Measurements from ENCODE around the gene CA10.

Gene CA10

GRCh38 chr17:51748749-51749604 lies 409.5 kb downstream of the CA10 start:
- no peaks in the 10 kb centered on the region for H3K9me2 ChIP-seq (replicated peaks; ENCODE audit: insufficient read depth, low read length)
- no peak overlapping the region for H3K9ac ChIP-seq (ENCODE audit: low read length)
- no peak overlapping the region for H2AFZ ChIP-seq (ENCODE audit: low read depth, low read length, severe bottlenecking)
- no peak for TF ChIP-seq CTCF (IDR thresholded peaks at IDR 0.05; ENCODE audit: insufficient read depth, low read length, poor library complexity, severe bottlenecking)
- TF ChIP-seq EZH2phosphoT487 (conservative IDR thresholded peaks at IDR 0.05; ENCODE audit: low read length), result no peak
- no peaks in the 10 kb centered on the region for H3K79me2 ChIP-seq (ENCODE audit: insufficient read depth, low read length)
- no peak overlapping the region for H3K27ac ChIP-seq (ENCODE audit: low read depth, low read length)
- H3F3A ChIP-seq (ENCODE audit: insufficient read depth), result no peaks in the 10 kb centered on the region
- no peaks in the 10 kb centered on the region for H4K20me1 ChIP-seq (ENCODE audit: low read depth, low read length)
- H3K4me3 ChIP-seq (ENCODE audit: insufficient read depth, low read length, poor library complexity, severe bottlenecking), result no peak overlapping the region
- no peak overlapping the region for H3K4me2 ChIP-seq (ENCODE audit: low read depth, low read length, poor library complexity, severe bottlenecking)
- H3K27me3 ChIP-seq (ENCODE audit: low read length), result no peaks in the 10 kb centered on the region
- no peaks in the 10 kb centered on the region for H3K36me3 ChIP-seq (ENCODE audit: low read length)
- H3K9me3 ChIP-seq (ENCODE audit: insufficient read depth, low read length), result no peaks in the 10 kb centered on the region

DNA sequence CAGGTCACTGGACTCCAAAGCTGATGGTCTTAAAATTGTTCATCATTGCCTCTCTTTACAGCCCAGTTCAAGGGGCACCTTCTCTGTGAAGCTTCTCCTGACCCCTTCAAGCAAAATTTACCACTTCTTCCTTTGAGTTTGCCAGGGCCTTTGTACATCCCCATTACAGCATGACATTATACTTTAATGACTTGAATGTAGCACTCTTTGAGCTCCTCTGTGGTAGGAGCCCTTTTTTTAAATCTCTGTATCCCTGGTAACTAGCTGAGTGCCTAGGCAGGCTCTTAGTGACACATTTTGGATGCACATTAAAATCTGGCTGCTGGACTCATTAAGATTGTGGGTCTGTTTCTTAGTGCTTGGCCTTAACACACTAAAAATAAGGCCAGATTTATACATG lies 412.1 kb downstream of the CA10 start:
- no peak overlapping the region for H2AFZ ChIP-seq (ENCODE audit: low read depth, low read length, severe bottlenecking)
- no peaks in the 10 kb centered on the region for H3K9me3 ChIP-seq (ENCODE audit: insufficient read depth, low read length)
- no peak overlapping the region for H3K4me2 ChIP-seq (ENCODE audit: low read depth, low read length, poor library complexity, severe bottlenecking)
- no peak for TF ChIP-seq CTCF (IDR thresholded peaks at IDR 0.05; ENCODE audit: insufficient read depth, low read length, poor library complexity, severe bottlenecking)
- TF ChIP-seq EZH2phosphoT487 (conservative IDR thresholded peaks at IDR 0.05; ENCODE audit: low read length), result no peak
- H3K36me3 ChIP-seq (ENCODE audit: low read length), result no peaks in the 10 kb centered on the region
- no peaks in the 10 kb centered on the region for H3F3A ChIP-seq (ENCODE audit: insufficient read depth)
- H3K4me3 ChIP-seq (ENCODE audit: insufficient read depth, low read length, poor library complexity, severe bottlenecking), result no peak overlapping the region
- H3K27ac ChIP-seq (ENCODE audit: low read depth, low read length), result no peak overlapping the region
- H3K79me2 ChIP-seq (ENCODE audit: insufficient read depth, low read length), result no peaks in the 10 kb centered on the region
- H3K27me3 ChIP-seq (ENCODE audit: low read length), result no peaks in the 10 kb centered on the region
- H3K9ac ChIP-seq (ENCODE audit: low read length), result no peak overlapping the region
- no peaks in the 10 kb centered on the region for H4K20me1 ChIP-seq (ENCODE audit: low read depth, low read length)
- no peaks in the 10 kb centered on the region for H3K9me2 ChIP-seq (replicated peaks; ENCODE audit: insufficient read depth, low read length)

DNA sequence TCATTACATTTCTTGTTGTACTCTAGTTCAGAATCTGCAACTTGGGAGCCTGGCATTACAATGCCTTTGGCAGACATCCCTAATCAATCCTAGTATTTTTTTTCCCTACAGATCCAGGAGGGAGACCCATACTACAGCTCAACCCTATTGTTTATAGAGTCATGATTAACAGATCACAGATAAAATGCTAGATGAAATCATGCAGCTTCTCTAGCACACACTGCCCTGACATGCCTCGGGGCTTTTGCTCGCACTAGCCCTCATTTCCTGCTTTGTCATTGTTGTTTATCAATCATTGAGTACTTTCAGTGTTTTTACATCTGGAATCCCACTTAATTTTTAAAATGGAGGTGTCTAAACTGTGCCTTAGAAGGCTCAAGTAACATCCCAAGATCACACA lies 412.5 kb downstream of the CA10 start:
- Histone ChIP-seq H3K9me2 (replicated peaks; ENCODE audit: insufficient read depth, low read length) (no peaks in the 10 kb centered on the region), H3K4me2 (ENCODE audit: low read depth, low read length, poor library complexity, severe bottlenecking) (no peak overlapping the region), H3K79me2 (ENCODE audit: insufficient read depth, low read length) (no peaks in the 10 kb centered on the region), H4K20me1 (ENCODE audit: low read depth, low read length) (no peaks in the 10 kb centered on the region), H3K9ac (ENCODE audit: low read length) (no peak overlapping the region), H3K27me3 (ENCODE audit: low read length) (no peaks in the 10 kb centered on the region), H2AFZ (ENCODE audit: low read depth, low read length, severe bottlenecking) (no peak overlapping the region), H3K4me3 (ENCODE audit: insufficient read depth, low read length, poor library complexity, severe bottlenecking) (no peak overlapping the region), H3F3A (ENCODE audit: insufficient read depth) (no peaks in the 10 kb centered on the region), H3K36me3 (ENCODE audit: low read length) (no peaks in the 10 kb centered on the region), H3K9me3 (ENCODE audit: insufficient read depth, low read length) (no peaks in the 10 kb centered on the region), H3K27ac (ENCODE audit: low read depth, low read length) (no peak overlapping the region)
- TF ChIP-seq EZH2phosphoT487 (conservative IDR thresholded peaks at IDR 0.05; ENCODE audit: low read length) (no peak), CTCF (IDR thresholded peaks at IDR 0.05; ENCODE audit: insufficient read depth, low read length, poor library complexity, severe bottlenecking) (no peak)

All from SU-DHL-6 (cell line).